H1 (cell line): ENCODE results near the gene EPHA5. TPM values are rescaled to one million over a fixed set of nuclear protein-coding genes. Genes with fewer than 3 reads are reported as not detected.

Experiments used
- CHD7 ChIP-seq: fragments of 300-600 bp; sonication (generic); IDR thresholded peaks from 2 replicates; pipeline ENCODE4 v1.7.1; 2012; ENCODE audit warnings: low read length, moderate library complexity, mild to moderate bottlenecking, inconsistent platforms; ENCODE audit not compliant: insufficient replicate concordance
- EZH2 ChIP-seq: fragments of 200-600 bp; sonication (generic); IDR thresholded peaks from 2 replicates; pipeline ENCODE4 v1.7.1; 2012; ENCODE audit warnings: low read depth, mild to moderate bottlenecking, moderate library complexity, low read length, inconsistent platforms; ENCODE audit not compliant: severe bottlenecking
- GABPA ChIP-seq: IDR thresholded peaks from 2 replicates; pipeline ENCODE4 v1.6.1; 2011; ENCODE audit warnings: mild to moderate bottlenecking, low read length, moderate library complexity, borderline replicate concordance; ENCODE audit not compliant: insufficient read depth
- GTF2F1 ChIP-seq: IDR thresholded peaks from 2 replicates; pipeline ENCODE4 v1.6.1; 2012; ENCODE audit warnings: low read depth, low read length, improper control_type of control experiment, borderline replicate concordance
- KDM4A ChIP-seq: IDR thresholded peaks from one replicate; pipeline ENCODE4 v1.7.1; 2012; ENCODE audit warnings: low read depth, mild to moderate bottlenecking, moderate library complexity, low read length, inconsistent platforms; ENCODE audit not compliant: severe bottlenecking
- NANOG ChIP-seq: IDR thresholded peaks from 2 replicates; pipeline ENCODE4 v1.6.1; 2011; ENCODE audit warnings: low read length, low read depth, mild to moderate bottlenecking, inconsistent platforms; ENCODE audit not compliant: insufficient read depth, poor library complexity, severe bottlenecking
- SAP30 ChIP-seq: fragments of 300-600 bp; sonication (generic); IDR thresholded peaks from 2 replicates; pipeline ENCODE4 v1.7.1; 2012; ENCODE audit warnings: low read length, moderate library complexity, mild to moderate bottlenecking, inconsistent platforms; ENCODE audit not compliant: insufficient read depth, insufficient replicate concordance
- SP1 ChIP-seq: IDR thresholded peaks from 2 replicates; pipeline ENCODE4 v1.6.1; 2011; ENCODE audit warnings: low read depth, low read length
- TBP ChIP-seq: IDR thresholded peaks from 2 replicates; pipeline ENCODE4 v1.6.1; 2011; ENCODE audit warnings: low read depth, low read length, improper control_type of control experiment
- TCF12 ChIP-seq: IDR thresholded peaks from 2 replicates; pipeline ENCODE4 v1.6.1; 2011; ENCODE audit warnings: low read depth, mild to moderate bottlenecking, low read length
- polyA plus RNA-seq, 7 experiments: library from polyadenylated mRNA; depleted of rRNA in 3 of 7; stranded (reverse) in 5 of 7; unstranded in 2 of 7; fragments of >200 nt in 5 of 7; fragments of 200-250 nt in 2 of 7; gene quantifications; 1 replicate in 5 of 7; 2 replicates in 1 of 7; 4 replicates in 1 of 7; pipeline versions ENCODE4 v1.2.1 to v1.2.3, GENCODE V29; 2011 to 2013; ENCODE audit warnings: missing spikeins in 2 of 7, mixed read lengths in 2 of 7
- total RNA-seq: library from RNA; stranded (reverse); fragmentation: NEBNext Ultra II Directional; extraction: Animal tissue kit (Norgen Biotek cat#: 25700); gene quantifications from 2 replicates; pipeline ENCODE4 v1.2.1, GENCODE V29; 2021

Gene EPHA5
- total and polyA plus RNA-seq, 2 of the 8 experiments (the other 6 are each of a cell fraction or from before 2014, with no cell fraction given), result 0.03 to 0.11 TPM

- TF ChIP-seq CHD7 (no peak), SP1 (no peak), SAP30 (no peak), TCF12 (no peak), NANOG (no peak), TBP (no peak), GABPA (no peak), EZH2 (no peak), GTF2F1 (no peak), KDM4A (no peak)
These were observed 208.5 kb downstream of the EPHA5 start (continued) for GRCh38 chr4:65461781-65462180.
